ENCODE results near the gene PPM1H.

DNA sequence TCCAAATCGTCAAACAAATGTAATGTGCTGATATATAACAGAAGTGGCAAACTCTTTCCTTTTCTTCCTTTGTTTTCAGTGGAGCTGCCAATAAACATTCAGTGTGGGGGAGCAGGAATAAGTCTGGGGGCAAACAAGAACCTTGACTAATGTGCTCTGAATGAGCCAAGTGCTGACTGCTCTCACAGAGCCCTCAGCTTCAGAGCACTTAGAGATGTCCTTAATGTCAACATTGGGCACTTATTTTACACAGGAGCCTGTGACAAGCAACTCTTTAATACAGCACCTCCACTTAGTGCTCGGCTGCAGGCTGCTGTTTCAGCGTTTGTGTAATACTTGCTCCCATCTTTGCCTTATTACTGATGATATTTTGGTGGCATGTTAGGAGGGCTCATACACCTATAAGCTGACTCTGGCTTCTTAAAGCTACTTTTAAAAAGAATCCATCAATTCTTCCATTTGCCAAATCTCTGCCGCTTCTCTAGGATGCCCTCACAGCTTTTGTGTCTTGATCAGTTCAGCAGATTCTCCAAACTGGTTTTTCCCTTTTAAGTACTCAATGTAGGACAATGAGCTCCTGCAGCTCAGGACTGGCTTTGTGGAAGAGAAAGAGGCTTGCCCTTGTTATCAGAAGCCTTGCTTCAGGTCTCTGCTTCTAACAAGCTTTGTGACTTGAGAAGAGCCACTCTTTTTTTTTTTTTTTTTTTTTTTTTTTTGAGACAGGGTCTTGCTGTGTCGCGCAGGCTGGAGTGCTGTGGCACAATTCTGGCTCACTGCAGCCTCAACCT, 261.7 kb downstream of the PPM1H start:
- TF ChIP-seq POLR2A (IDR thresholded peaks at IDR 0.05; ENCODE audit: low read length) (no peak), GATA1 (IDR thresholded peaks at IDR 0.05; ENCODE audit: low read depth, low read length) (no peak)
